Endothelial cell of umbilical vein (primary cell): ENCODE data around the gene SELENOM. TPM values are rescaled to one million over a fixed set of nuclear protein-coding genes. Genes with fewer than 3 reads are reported as not detected.

Experiments used
- BruUV-seq: library from RNA; stranded (reverse); fragments of 400-500 nt; replicated peaks from 2 replicates; lab custom pipeline; 2021; lab: Mats Ljungman, UMichigan
- CTCF ChIA-PET: fragments of 300-600, 350-600 bp; sonication (Branson Sonifier 250); formaldehyde crosslinking; loops from one replicate; lab custom pipeline; 2021; ENCODE audit warnings: antibody characterized with exemption, inconsistent platforms; lab: Charles Lee
- POLR2A ChIA-PET: fragments of 300-600, 350-600 bp; sonication (Branson Sonifier 250); formaldehyde crosslinking; loops from one replicate; lab custom pipeline; 2021; ENCODE audit warnings: antibody characterized with exemption, inconsistent platforms; lab: Charles Lee
- DNase-seq: peaks from one replicate; pipeline ENCODE4 v3.0.0-alpha.2; 2011; ENCODE audit warnings: low read depth, low spot score
- FAIRE-seq: peaks from 2 replicates; lab custom pipeline; 2011; peaks lifted over from hg19 to GRCh38; lab: Jason Lieb, UNC
- H2AFZ ChIP-seq: 2 replicates; pipeline ENCODE4 v1.6.0; 2012; ENCODE audit warnings: low read depth, low read length, control low read depth, inconsistent platforms
- H3K27ac ChIP-seq: 2 replicates; pipeline ENCODE4 v1.5.1; 2011; ENCODE audit warnings: low read depth, mild to moderate bottlenecking, control low read depth, low read length, moderate library complexity; ENCODE audit not compliant: insufficient read depth
- H3K27me3 ChIP-seq, 2 experiments: 2 replicates each; pipeline versions ENCODE4 v1.6.0 to v1.6.1; 2011; ENCODE audit warnings: low read length in 2 of 2, mixed read lengths in 1 of 2; ENCODE audit not compliant: control insufficient read depth in 2 of 2, insufficient read depth in 2 of 2
- H3K36me3 ChIP-seq, 2 experiments: 2 replicates in 1 of 2; 3 replicates in 1 of 2; pipeline ENCODE4 v1.5.1; 2011; ENCODE audit warnings: low read length in 2 of 2, mild to moderate bottlenecking in 1 of 2, moderate library complexity in 1 of 2; ENCODE audit not compliant: control insufficient read depth in 2 of 2, insufficient read depth in 2 of 2; ENCODE audit errors: extremely low read depth in 1 of 2
- H3K4me1 ChIP-seq: 3 replicates; pipeline ENCODE4 v1.5.1; 2011; ENCODE audit warnings: mild to moderate bottlenecking, low read length; ENCODE audit not compliant: control insufficient read depth, insufficient read depth; ENCODE audit errors: extremely low read depth
- H3K4me2 ChIP-seq: 2 replicates; pipeline ENCODE4 v1.6.1; 2011; ENCODE audit warnings: low read length, control low read depth, mixed read lengths; ENCODE audit not compliant: insufficient read depth
- H3K4me3 ChIP-seq, 3 experiments: fragments of 200-600 bp in 1 of 3; sonication (generic), shearing (Covaris generic) in 1 of 3; replicated peaks in 1 of 3; 2 replicates each; pipeline ENCODE4 v1.5.1; 2011 to 2016; ENCODE audit warnings: control low read depth in 3 of 3, low read length in 3 of 3, mild to moderate bottlenecking in 2 of 3, inconsistent platforms in 1 of 3, low read depth in 1 of 3, moderate library complexity in 1 of 3; ENCODE audit not compliant: insufficient read depth in 1 of 3
- H3K79me2 ChIP-seq: 2 replicates; pipeline ENCODE4 v1.6.0; 2012; ENCODE audit warnings: low read length, inconsistent platforms; ENCODE audit not compliant: control insufficient read depth, insufficient read depth
- H3K9ac ChIP-seq: replicated peaks from 2 replicates; pipeline ENCODE3; 2011; ENCODE audit warnings: low read length, control low read depth; ENCODE audit not compliant: insufficient read depth; ENCODE audit errors: extremely low read depth
- H3K9me1 ChIP-seq: replicated peaks from 3 replicates; pipeline ENCODE4 v1.6.0; 2011; ENCODE audit warnings: mild to moderate bottlenecking, low read length; ENCODE audit not compliant: control insufficient read depth, insufficient read depth; ENCODE audit errors: extremely low read depth
- H3K9me3 ChIP-seq: replicated peaks from 2 replicates; pipeline ENCODE4 v1.5.1; 2012; ENCODE audit warnings: low read length, inconsistent platforms; ENCODE audit not compliant: control insufficient read depth, insufficient read depth
- H4K20me1 ChIP-seq: replicated peaks from 2 replicates; pipeline ENCODE3; 2011; ENCODE audit warnings: mild to moderate bottlenecking, low read length; ENCODE audit not compliant: control insufficient read depth, insufficient read depth; ENCODE audit errors: extremely low read depth
- EZH2 ChIP-seq: IDR thresholded peaks from 2 replicates; pipeline ENCODE4 v1.6.1; 2012; ENCODE audit warnings: borderline replicate concordance, low read depth, mild to moderate bottlenecking, moderate library complexity, low read length, inconsistent platforms; ENCODE audit not compliant: severe bottlenecking
- FOS ChIP-seq: IDR thresholded peaks from 2 replicates; pipeline ENCODE4 v1.6.1; 2011; ENCODE audit warnings: mild to moderate bottlenecking, low read length, moderate library complexity, borderline replicate concordance; ENCODE audit not compliant: insufficient read depth
- JUN ChIP-seq: IDR thresholded peaks from 2 replicates; pipeline ENCODE4 v1.6.1; 2011; ENCODE audit warnings: borderline replicate concordance, low read depth; ENCODE audit not compliant: insufficient read length, insufficient read depth
- POLR2A ChIP-seq: IDR thresholded peaks from 2 replicates; pipeline ENCODE4 v1.6.1; 2012; ENCODE audit warnings: low read depth, mild to moderate bottlenecking, control low read depth, low read length
- POLR2AphosphoS5 ChIP-seq: IDR thresholded peaks from 2 replicates; pipeline ENCODE4 v1.6.1; 2012; ENCODE audit warnings: low read depth, mild to moderate bottlenecking, control low read depth, low read length, moderate library complexity; ENCODE audit not compliant: insufficient read depth
- dilution Hi-C: fragments of 300-500 bp; cut with MboI; formaldehyde crosslinking; loops from one replicate; pipeline ENCODE4 v1.15.0; 2019; ENCODE audit warnings: low sequenced_read_pairs; ENCODE audit not compliant: extremely low pct_ligation_motif_present
- intact Hi-C: fragments of 100-400 bp; cut with micrococcal nuclease; formaldehyde crosslinking; loops from one replicate; pipeline ENCODE4 v1.10.0; 2022
- polyA plus RNA-seq, 4 experiments: library from polyadenylated mRNA; depleted of rRNA in 3 of 4; stranded (reverse) in 3 of 4; unstranded in 1 of 4; fragments of >200 nt; gene quantifications; 2 replicates each; pipeline versions ENCODE4 v1.2.1 to v1.2.3, GENCODE V29; 2011 to 2012; ENCODE audit warnings: missing spikeins in 1 of 4
- total RNA-seq: library from RNA; stranded (reverse); gene quantifications from 2 replicates; pipeline ENCODE4 v1.2.3, GENCODE V29; 2021
- TF ChIP-seq, protein P1 (sequence below), 2 donors: IDR thresholded peaks; 1 replicate in 1 of 2; 2 replicates in 1 of 2; pipeline ENCODE4 v1.5.1; 2011; ENCODE audit warnings: low read length in 2 of 2, mild to moderate bottlenecking in 2 of 2, moderate library complexity in 2 of 2, control low read depth in 1 of 2, inconsistent platforms in 1 of 2, low read depth in 1 of 2; ENCODE audit not compliant: insufficient read depth in 1 of 2; ENCODE audit errors: extremely low read depth in 1 of 2
- TF ChIP-seq, protein P2 (sequence below): IDR thresholded peaks from 2 replicates; pipeline ENCODE4 v1.6.1; 2011; ENCODE audit not compliant: insufficient read depth, insufficient read length

SELENOM gene
- total and polyA plus RNA-seq, 2 donors (not counting 3 experiments of a cell fraction or from before 2014, with no cell fraction given), result 29.6 to 87.1 TPM

DNA sequence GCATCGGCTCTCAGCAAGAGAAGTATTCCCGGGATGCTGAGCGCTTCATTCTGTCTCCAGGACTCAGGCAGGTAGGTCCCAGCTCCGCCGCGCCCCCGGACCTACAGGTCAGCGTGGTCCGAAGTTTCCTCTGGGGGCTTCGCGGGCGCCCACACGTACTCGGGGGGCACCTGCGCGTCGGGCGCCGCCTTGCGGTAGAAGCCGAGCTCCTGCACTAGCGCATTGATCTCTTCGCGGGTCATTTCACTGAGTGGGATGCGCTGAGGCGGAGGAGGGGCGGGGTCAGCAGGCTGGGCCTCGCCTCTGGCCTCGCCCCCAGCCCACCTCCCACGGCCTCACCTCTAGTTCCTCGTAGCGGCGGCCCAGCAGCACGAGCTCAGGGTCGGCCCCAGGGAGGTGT is 2.5 kb downstream of the SELENOM start:
- H3K4me3 ChIP-seq, result no peak overlapping the region
- H2AFZ ChIP-seq, result no peak overlapping the region
- POLR2A ChIA-PET, result no interaction called here
- CTCF ChIA-PET, result interaction anchor here (1.0 to 1.4 kb wide), 5 partner anchors 15 to 140 kb away, joined by 3 to 5 read pairs (median 4); no protein-coding TSS in a partner anchor
- peaks cover 11% of the 10 kb centered on the region for H3K4me1 ChIP-seq
- no peak overlapping the region for H3K27ac ChIP-seq
- H3K4me2 ChIP-seq, result no peak overlapping the region
- peaks cover 4 to 22% of the 10 kb centered on the region in 2 experiments for H3K36me3 ChIP-seq
- intact Hi-C loops, result no loop called here
- DNase-seq (no peak), FAIRE-seq (no peak)
- H3K9me3 ChIP-seq, result no peaks in the 10 kb centered on the region
- no peak overlapping the region for H3K9ac ChIP-seq
- H3K27me3 ChIP-seq, result no peaks in the 10 kb centered on the region
- H3K9me1 ChIP-seq, result no peaks in the 10 kb centered on the region
- dilution Hi-C loops, result no loop called here
- no peaks in the 10 kb centered on the region for H3K79me2 ChIP-seq
- TF ChIP-seq JUN, result no peak
- TF ChIP-seq, protein P1, sequence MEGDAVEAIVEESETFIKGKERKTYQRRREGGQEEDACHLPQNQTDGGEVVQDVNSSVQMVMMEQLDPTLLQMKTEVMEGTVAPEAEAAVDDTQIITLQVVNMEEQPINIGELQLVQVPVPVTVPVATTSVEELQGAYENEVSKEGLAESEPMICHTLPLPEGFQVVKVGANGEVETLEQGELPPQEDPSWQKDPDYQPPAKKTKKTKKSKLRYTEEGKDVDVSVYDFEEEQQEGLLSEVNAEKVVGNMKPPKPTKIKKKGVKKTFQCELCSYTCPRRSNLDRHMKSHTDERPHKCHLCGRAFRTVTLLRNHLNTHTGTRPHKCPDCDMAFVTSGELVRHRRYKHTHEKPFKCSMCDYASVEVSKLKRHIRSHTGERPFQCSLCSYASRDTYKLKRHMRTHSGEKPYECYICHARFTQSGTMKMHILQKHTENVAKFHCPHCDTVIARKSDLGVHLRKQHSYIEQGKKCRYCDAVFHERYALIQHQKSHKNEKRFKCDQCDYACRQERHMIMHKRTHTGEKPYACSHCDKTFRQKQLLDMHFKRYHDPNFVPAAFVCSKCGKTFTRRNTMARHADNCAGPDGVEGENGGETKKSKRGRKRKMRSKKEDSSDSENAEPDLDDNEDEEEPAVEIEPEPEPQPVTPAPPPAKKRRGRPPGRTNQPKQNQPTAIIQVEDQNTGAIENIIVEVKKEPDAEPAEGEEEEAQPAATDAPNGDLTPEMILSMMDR (IDR thresholded peaks at IDR 0.05; ENCODE audit: extremely low read depth in 1 of 2, insufficient read depth in 1 of 2, low read depth in 1 of 2, low read length in 2 of 2), result peak; percentile 22 to 26
- TF ChIP-seq POLR2AphosphoS5, result peak; percentile 75
- H4K20me1 ChIP-seq, result no peaks in the 10 kb centered on the region
- no TSS peak for BruUV-seq

DNA sequence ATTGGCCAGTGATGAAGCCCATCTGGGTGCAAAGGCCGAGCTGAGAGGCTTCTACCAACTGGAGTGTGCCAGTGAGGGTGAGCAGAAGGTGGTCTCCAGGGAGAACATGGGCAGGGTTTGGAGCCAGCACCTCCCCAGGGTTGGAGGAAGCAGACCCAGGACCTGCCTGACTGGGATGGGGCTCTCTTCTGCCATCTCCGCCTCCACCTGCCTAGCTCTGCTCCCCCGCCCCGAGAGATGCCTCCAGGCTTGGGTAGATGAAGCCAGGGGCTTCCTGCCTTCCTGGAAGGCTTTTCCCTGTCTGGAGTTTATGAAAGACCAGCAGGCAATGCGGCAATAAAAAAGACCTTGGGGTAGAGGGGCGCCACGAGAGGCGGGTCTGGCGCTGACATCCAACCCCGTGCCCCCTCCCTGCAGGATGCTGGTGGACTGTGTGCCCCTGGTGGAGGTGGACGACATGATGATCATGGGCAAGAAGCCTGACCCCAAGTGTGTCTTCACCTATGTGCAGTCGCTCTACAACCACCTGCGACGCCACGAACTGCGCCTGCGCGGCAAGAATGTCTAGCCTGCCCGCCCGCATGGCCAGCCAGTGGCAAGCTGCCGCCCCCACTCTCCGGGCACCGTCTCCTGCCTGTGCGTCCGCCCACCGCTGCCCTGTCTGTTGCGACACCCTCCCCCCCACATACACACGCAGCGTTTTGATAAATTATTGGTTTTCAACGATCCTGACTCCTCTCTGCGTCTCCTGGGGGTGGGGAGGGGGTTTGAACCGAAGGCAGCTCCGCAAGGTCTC is 3.3 kb downstream of the SELENOM start:
- dilution Hi-C loops (no loop called here), intact Hi-C loops (no loop called here)
- TF ChIP-seq FOS, result no peak
- TF ChIP-seq, protein P2, sequence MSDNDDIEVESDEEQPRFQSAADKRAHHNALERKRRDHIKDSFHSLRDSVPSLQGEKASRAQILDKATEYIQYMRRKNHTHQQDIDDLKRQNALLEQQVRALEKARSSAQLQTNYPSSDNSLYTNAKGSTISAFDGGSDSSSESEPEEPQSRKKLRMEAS, result no peak
- TF ChIP-seq POLR2AphosphoS5, result no peak
- TF ChIP-seq, protein P1 (IDR thresholded peaks at IDR 0.05; ENCODE audit: extremely low read depth in 1 of 2, insufficient read depth in 1 of 2, low read depth in 1 of 2, low read length in 2 of 2), result no peak
- no peak for TF ChIP-seq EZH2
- no peak for TF ChIP-seq POLR2A
- Histone ChIP-seq H3K4me3 (no peak overlapping the region), H2AFZ (no peak overlapping the region), H3K4me2 (no peak overlapping the region), H3K27ac (no peak overlapping the region), H4K20me1 (no peaks in the 10 kb centered on the region), H3K9ac (no peak overlapping the region), H3K9me1 (no peaks in the 10 kb centered on the region), H3K4me1 (peaks cover 11% of the 10 kb centered on the region), H3K27me3 (no peaks in the 10 kb centered on the region), H3K36me3 (peaks cover 9 to 30% of the 10 kb centered on the region in 2 experiments), H3K9me3 (no peaks in the 10 kb centered on the region), H3K79me2 (no peaks in the 10 kb centered on the region)
- POLR2A ChIA-PET, result no interaction called here
- FAIRE-seq (no peak), DNase-seq (no peak)
- BruUV-seq, result no TSS peak
- CTCF ChIA-PET, result interaction anchor here (1.0 to 1.4 kb wide), 6 partner anchors 14 to 139 kb away, joined by 3 to 5 read pairs (median 4); no protein-coding TSS in a partner anchor
